HEK293 (cell line): ENCODE measurements around the gene SLCO4A1.

Experiments
- EGR2 ChIP-seq: fragments of 450-650 bp; formaldehyde crosslinking; IDR thresholded peaks from 2 replicates; pipeline ENCODE4 v1.5.1; 2016; ENCODE audit warnings: low read depth, missing biosample characterization, missing genetic modification characterization
- MZF1 ChIP-seq: fragments of 450-650 bp; formaldehyde crosslinking; IDR thresholded peaks from 2 replicates; pipeline ENCODE4 v1.5.1; 2017; ENCODE audit warnings: missing biosample characterization, missing genetic modification characterization, borderline replicate concordance
- YY2 ChIP-seq: fragments of 450-650 bp; formaldehyde crosslinking; IDR thresholded peaks from 2 replicates; pipeline ENCODE4 v1.5.1; 2016; ENCODE audit warnings: missing biosample characterization, missing genetic modification characterization
- ZBTB17 ChIP-seq: fragments of 450-650 bp; formaldehyde crosslinking; IDR thresholded peaks from 2 replicates; pipeline ENCODE4 v1.5.1; 2016; ENCODE audit warnings: missing biosample characterization, missing genetic modification characterization
- ZBTB20 ChIP-seq: fragments of 450-650 bp; formaldehyde crosslinking; IDR thresholded peaks from 2 replicates; pipeline ENCODE4 v1.5.1; 2016; ENCODE audit warnings: missing biosample characterization, missing genetic modification characterization
- ZBTB7A ChIP-seq: fragments of 450-650 bp; formaldehyde crosslinking; IDR thresholded peaks from 2 replicates; pipeline ENCODE4 v1.5.1; 2016; ENCODE audit warnings: low read depth, missing biosample characterization, missing genetic modification characterization
- ZIC2 ChIP-seq: fragments of 450-650 bp; formaldehyde crosslinking; IDR thresholded peaks from 2 replicates; pipeline ENCODE4 v1.5.1; 2016; ENCODE audit warnings: missing biosample characterization, missing genetic modification characterization
- ZNF112 ChIP-seq: fragments of 450-650 bp; formaldehyde crosslinking; IDR thresholded peaks from 2 replicates; pipeline ENCODE4 v1.5.0; 2017; ENCODE audit warnings: missing biosample characterization, missing genetic modification characterization
- ZNF121 ChIP-seq: fragments of 450-650 bp; formaldehyde crosslinking; IDR thresholded peaks from 2 replicates; pipeline ENCODE4 v1.5.1; 2016; ENCODE audit warnings: missing biosample characterization, missing genetic modification characterization
- ZNF174 ChIP-seq: fragments of 450-650 bp; formaldehyde crosslinking; IDR thresholded peaks from 2 replicates; pipeline ENCODE4 v1.5.0; 2017; ENCODE audit warnings: missing biosample characterization, mild to moderate bottlenecking, missing genetic modification characterization
- ZNF19 ChIP-seq: fragments of 450-650 bp; formaldehyde crosslinking; IDR thresholded peaks from 2 replicates; pipeline ENCODE4; 2016; ENCODE audit warnings: missing biosample characterization, missing genetic modification characterization, low read depth
- ZNF221 ChIP-seq: fragments of 450-650 bp; formaldehyde crosslinking; IDR thresholded peaks from 2 replicates; pipeline ENCODE4 v1.5.1; 2017; ENCODE audit warnings: missing biosample characterization, missing genetic modification characterization, borderline replicate concordance
- ZNF223 ChIP-seq: fragments of 450-650 bp; formaldehyde crosslinking; IDR thresholded peaks from 2 replicates; pipeline ENCODE4 v1.5.1; 2016; ENCODE audit warnings: missing biosample characterization, missing genetic modification characterization
- ZNF24 ChIP-seq: fragments of 450-650 bp; formaldehyde crosslinking; IDR thresholded peaks from 2 replicates; pipeline ENCODE4 v1.5.1; 2016; ENCODE audit warnings: missing biosample characterization, missing genetic modification characterization
- ZNF302 ChIP-seq: fragments of 450-650 bp; formaldehyde crosslinking; IDR thresholded peaks from 2 replicates; pipeline ENCODE4 v1.5.1; 2016; ENCODE audit warnings: missing biosample characterization, missing genetic modification characterization, low read depth
- ZNF311 ChIP-seq: fragments of 450-650 bp; formaldehyde crosslinking; IDR thresholded peaks from 2 replicates; pipeline ENCODE4 v1.5.1; 2017; ENCODE audit warnings: missing biosample characterization, missing genetic modification characterization, borderline replicate concordance
- ZNF354C ChIP-seq: fragments of 450-650 bp; formaldehyde crosslinking; IDR thresholded peaks from 2 replicates; pipeline ENCODE4 v1.5.1; 2016; ENCODE audit warnings: missing biosample characterization, missing genetic modification characterization, low read depth, borderline replicate concordance
- ZNF394 ChIP-seq: fragments of 450-650 bp; formaldehyde crosslinking; IDR thresholded peaks from 2 replicates; pipeline ENCODE4 v1.5.1; 2016; ENCODE audit warnings: missing biosample characterization, missing genetic modification characterization, mild to moderate bottlenecking, moderate library complexity, borderline replicate concordance
- ZNF416 ChIP-seq: fragments of 450-650 bp; formaldehyde crosslinking; IDR thresholded peaks from 2 replicates; pipeline ENCODE4 v1.5.1; 2016; ENCODE audit warnings: missing biosample characterization, missing genetic modification characterization
- ZNF530 ChIP-seq: fragments of 450-650 bp; formaldehyde crosslinking; IDR thresholded peaks from 2 replicates; pipeline ENCODE4 v1.5.1; 2016; ENCODE audit warnings: low read depth, missing biosample characterization, missing genetic modification characterization
- ZNF558 ChIP-seq: fragments of 450-650 bp; formaldehyde crosslinking; IDR thresholded peaks from 2 replicates; pipeline ENCODE4 v1.5.1; 2016; ENCODE audit warnings: missing biosample characterization, missing genetic modification characterization
- ZNF610 ChIP-seq: fragments of 450-650 bp; formaldehyde crosslinking; IDR thresholded peaks from 2 replicates; pipeline ENCODE4 v1.5.1; 2016; ENCODE audit warnings: missing biosample characterization, missing genetic modification characterization, borderline replicate concordance
- ZNF623 ChIP-seq: fragments of 450-650 bp; formaldehyde crosslinking; IDR thresholded peaks from 2 replicates; pipeline ENCODE4 v1.5.1; 2016; ENCODE audit warnings: missing biosample characterization, missing genetic modification characterization
- ZNF624 ChIP-seq: fragments of 450-650 bp; formaldehyde crosslinking; IDR thresholded peaks from 2 replicates; pipeline ENCODE4 v1.5.1; 2017; ENCODE audit warnings: missing biosample characterization, missing genetic modification characterization
- ZNF658 ChIP-seq: fragments of 450-650 bp; formaldehyde crosslinking; IDR thresholded peaks from 2 replicates; pipeline ENCODE4; 2016; ENCODE audit warnings: missing biosample characterization, missing genetic modification characterization
- ZNF670 ChIP-seq: fragments of 450-650 bp; formaldehyde crosslinking; IDR thresholded peaks from 2 replicates; pipeline ENCODE4 v1.5.1; 2016; ENCODE audit warnings: missing biosample characterization, missing genetic modification characterization, low read depth
- ZNF677 ChIP-seq: fragments of 450-650 bp; IDR thresholded peaks from 2 replicates; pipeline ENCODE4 v1.5.0; 2018; ENCODE audit warnings: missing biosample characterization, mild to moderate bottlenecking, missing genetic modification characterization, moderate library complexity
- ZNF701 ChIP-seq: fragments of 450-650 bp; formaldehyde crosslinking; IDR thresholded peaks from 2 replicates; pipeline ENCODE4 v1.5.1; 2016; ENCODE audit warnings: missing biosample characterization, missing genetic modification characterization
- ZNF768 ChIP-seq: fragments of 450-650 bp; formaldehyde crosslinking; IDR thresholded peaks from 2 replicates; pipeline ENCODE4 v1.5.1; 2018; ENCODE audit warnings: missing biosample characterization, mild to moderate bottlenecking, missing genetic modification characterization
- ZNF837 ChIP-seq: fragments of 450-650 bp; formaldehyde crosslinking; IDR thresholded peaks from 2 replicates; pipeline ENCODE4 v1.5.1; 2016; ENCODE audit warnings: missing biosample characterization, missing genetic modification characterization
- ZSCAN30 ChIP-seq: fragments of 450-650 bp; IDR thresholded peaks from 2 replicates; pipeline ENCODE4 v1.5.1; 2018; ENCODE audit warnings: missing biosample characterization, mild to moderate bottlenecking, missing genetic modification characterization, moderate library complexity
- ZXDB ChIP-seq: fragments of 450-650 bp; formaldehyde crosslinking; IDR thresholded peaks from 2 replicates; pipeline ENCODE4 v1.5.1; 2016; ENCODE audit warnings: missing biosample characterization, missing genetic modification characterization
- TF ChIP-seq, protein P1 (sequence below): fragments of 450-650 bp; formaldehyde crosslinking; IDR thresholded peaks from 2 replicates; pipeline ENCODE4 v1.5.1; 2016; ENCODE audit warnings: missing biosample characterization, missing genetic modification characterization
- TF ChIP-seq, protein P2 (sequence below): fragments of 450-650 bp; formaldehyde crosslinking; IDR thresholded peaks from 2 replicates; pipeline ENCODE4 v1.5.1; 2016; ENCODE audit warnings: missing biosample characterization, missing genetic modification characterization
- TF ChIP-seq, protein P3 (sequence below): fragments of 450-650 bp; formaldehyde crosslinking; IDR thresholded peaks from 2 replicates; pipeline ENCODE4 v1.5.1; 2016; ENCODE audit warnings: missing biosample characterization, missing genetic modification characterization, borderline replicate concordance

The SLCO4A1 gene

DNA sequence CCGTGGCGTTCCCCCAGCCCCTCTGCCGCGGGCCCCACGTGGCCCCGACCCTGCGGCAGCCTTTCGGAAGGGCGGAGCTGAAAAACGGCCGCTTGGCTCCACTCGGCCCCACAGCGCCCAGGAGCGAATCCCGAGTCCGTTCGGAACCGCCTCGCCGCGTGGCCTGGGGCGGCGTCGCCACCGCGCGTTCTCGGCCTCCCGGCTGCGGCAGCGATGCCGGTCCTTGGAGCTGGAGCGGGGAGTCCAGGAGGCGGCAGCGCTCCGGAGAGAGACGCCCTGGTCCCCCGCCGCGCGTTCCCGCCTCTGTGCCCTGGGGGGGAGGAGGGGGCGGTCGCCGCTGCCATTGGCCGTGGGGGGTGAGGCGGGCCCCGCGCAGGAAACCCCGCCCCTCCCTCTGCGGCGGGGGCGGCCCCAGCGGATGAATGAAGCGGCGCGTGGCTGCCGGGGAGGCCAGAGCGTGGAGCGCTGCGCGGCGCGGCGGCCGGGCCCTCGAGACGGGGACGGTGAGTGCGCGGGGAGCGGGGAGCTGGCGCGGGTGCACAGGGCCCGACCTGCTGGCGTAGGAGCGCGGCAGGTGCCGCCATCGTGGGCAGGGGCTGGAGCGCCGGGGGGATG lies at the start of gene SLCO4A1 (continued):
- TF ChIP-seq ZNF121 (0 out of 2 replicates have a peak, but pooled peaks have one; percentile 21), ZBTB17 (tag by site-specific recombination) (peak; percentile 46; the same call in 1 of the 2 replicates), ZNF623 (tag by site-specific recombination) (no peak), MZF1 (tag by site-specific recombination) (no peak), ZNF670 (tag by site-specific recombination) (no peak), ZNF701 (tag by site-specific recombination) (no peak), YY2 (tag by site-specific recombination) (no peak), ZNF658 (no peak), ZNF223 (tag by site-specific recombination) (no peak), ZNF221 (tag by site-specific recombination) (no peak), ZNF311 (tag by site-specific recombination) (no peak), ZNF24 (tag by site-specific recombination) (no peak; the same call in 1 of the 2 replicates), ZNF530 (tag by site-specific recombination) (no peak), ZNF302 (tag by site-specific recombination) (no peak), ZNF558 (tag by site-specific recombination) (no peak), ZNF112 (tag by site-specific recombination) (no peak), EGR2 (tag by site-specific recombination) (peak; percentile 49; the same call in 1 of the 2 replicates), ZNF174 (tag by site-specific recombination) (no peak), ZNF624 (tag by site-specific recombination) (no peak), ZNF768 (tag by site-specific recombination) (no peak), ZNF610 (tag by site-specific recombination) (no peak), ZNF416 (tag by site-specific recombination) (no peak), ZNF19 (tag by site-specific recombination) (no peak), ZXDB (tag by site-specific recombination) (peak; percentile 56), ZBTB20 (tag by site-specific recombination) (no peak; the same call in 1 of the 2 replicates), ZBTB7A (no peak; the same call in 1 of the 2 replicates), ZNF837 (tag by site-specific recombination) (no peak), ZNF354C (no peak), ZSCAN30 (tag by site-specific recombination) (no peak), ZNF394 (tag by site-specific recombination) (no peak), ZIC2 (tag by site-specific recombination) (peak; percentile 82), ZNF677 (tag by site-specific recombination) (no peak)
- TF ChIP-seq, protein P1, sequence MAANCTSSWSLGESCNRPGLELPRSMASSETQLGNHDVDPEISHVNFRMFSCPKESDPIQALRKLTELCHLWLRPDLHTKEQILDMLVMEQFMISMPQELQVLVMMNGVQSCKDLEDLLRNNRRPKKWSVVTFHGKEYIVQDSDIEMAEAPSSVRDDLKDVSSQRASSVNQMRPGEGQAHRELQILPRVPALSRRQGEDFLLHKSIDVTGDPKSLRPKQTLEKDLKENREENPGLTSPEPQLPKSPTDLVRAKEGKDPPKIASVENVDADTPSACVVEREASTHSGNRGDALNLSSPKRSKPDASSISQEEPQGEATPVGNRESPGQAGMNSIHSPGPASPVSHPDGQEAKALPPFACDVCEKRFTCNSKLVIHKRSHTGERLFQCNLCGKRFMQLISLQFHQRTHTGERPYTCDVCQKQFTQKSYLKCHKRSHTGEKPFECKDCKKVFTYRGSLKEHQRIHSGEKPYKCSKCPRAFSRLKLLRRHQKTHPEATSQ (tag by site-specific recombination), result 0 out of 2 replicates have a peak, but pooled peaks have one; percentile 41
- TF ChIP-seq, protein P2, sequence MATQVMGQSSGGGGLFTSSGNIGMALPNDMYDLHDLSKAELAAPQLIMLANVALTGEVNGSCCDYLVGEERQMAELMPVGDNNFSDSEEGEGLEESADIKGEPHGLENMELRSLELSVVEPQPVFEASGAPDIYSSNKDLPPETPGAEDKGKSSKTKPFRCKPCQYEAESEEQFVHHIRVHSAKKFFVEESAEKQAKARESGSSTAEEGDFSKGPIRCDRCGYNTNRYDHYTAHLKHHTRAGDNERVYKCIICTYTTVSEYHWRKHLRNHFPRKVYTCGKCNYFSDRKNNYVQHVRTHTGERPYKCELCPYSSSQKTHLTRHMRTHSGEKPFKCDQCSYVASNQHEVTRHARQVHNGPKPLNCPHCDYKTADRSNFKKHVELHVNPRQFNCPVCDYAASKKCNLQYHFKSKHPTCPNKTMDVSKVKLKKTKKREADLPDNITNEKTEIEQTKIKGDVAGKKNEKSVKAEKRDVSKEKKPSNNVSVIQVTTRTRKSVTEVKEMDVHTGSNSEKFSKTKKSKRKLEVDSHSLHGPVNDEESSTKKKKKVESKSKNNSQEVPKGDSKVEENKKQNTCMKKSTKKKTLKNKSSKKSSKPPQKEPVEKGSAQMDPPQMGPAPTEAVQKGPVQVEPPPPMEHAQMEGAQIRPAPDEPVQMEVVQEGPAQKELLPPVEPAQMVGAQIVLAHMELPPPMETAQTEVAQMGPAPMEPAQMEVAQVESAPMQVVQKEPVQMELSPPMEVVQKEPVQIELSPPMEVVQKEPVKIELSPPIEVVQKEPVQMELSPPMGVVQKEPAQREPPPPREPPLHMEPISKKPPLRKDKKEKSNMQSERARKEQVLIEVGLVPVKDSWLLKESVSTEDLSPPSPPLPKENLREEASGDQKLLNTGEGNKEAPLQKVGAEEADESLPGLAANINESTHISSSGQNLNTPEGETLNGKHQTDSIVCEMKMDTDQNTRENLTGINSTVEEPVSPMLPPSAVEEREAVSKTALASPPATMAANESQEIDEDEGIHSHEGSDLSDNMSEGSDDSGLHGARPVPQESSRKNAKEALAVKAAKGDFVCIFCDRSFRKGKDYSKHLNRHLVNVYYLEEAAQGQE (tag by site-specific recombination), result no peak
- TF ChIP-seq, protein P3, sequence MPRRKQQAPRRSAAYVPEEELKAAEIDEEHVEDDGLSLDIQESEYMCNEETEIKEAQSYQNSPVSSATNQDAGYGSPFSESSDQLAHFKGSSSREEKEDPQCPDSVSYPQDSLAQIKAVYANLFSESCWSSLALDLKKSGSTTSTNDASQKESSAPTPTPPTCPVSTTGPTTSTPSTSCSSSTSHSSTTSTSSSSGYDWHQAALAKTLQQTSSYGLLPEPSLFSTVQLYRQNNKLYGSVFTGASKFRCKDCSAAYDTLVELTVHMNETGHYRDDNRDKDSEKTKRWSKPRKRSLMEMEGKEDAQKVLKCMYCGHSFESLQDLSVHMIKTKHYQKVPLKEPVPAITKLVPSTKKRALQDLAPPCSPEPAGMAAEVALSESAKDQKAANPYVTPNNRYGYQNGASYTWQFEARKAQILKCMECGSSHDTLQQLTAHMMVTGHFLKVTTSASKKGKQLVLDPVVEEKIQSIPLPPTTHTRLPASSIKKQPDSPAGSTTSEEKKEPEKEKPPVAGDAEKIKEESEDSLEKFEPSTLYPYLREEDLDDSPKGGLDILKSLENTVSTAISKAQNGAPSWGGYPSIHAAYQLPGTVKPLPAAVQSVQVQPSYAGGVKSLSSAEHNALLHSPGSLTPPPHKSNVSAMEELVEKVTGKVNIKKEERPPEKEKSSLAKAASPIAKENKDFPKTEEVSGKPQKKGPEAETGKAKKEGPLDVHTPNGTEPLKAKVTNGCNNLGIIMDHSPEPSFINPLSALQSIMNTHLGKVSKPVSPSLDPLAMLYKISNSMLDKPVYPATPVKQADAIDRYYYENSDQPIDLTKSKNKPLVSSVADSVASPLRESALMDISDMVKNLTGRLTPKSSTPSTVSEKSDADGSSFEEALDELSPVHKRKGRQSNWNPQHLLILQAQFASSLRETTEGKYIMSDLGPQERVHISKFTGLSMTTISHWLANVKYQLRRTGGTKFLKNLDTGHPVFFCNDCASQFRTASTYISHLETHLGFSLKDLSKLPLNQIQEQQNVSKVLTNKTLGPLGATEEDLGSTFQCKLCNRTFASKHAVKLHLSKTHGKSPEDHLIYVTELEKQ (tag by site-specific recombination), result no peak
